Activated T-cell treated with anti-CD3 and anti-CD28 coated beads for 4 hours (primary cell): ENCODE results near the gene ZBTB24.

Experiments
- DNase-seq: peaks from one replicate; pipeline ENCODE4 v3.0.0-alpha.2; 2020

The ZBTB24 gene

GRCh38 chr6:109449064-109449794 is 33.8 kb downstream of the ZBTB24 start:
- DNase-seq: no peak

GRCh38 chr6:109448615-109449014 is 34.4 kb downstream of the ZBTB24 start:
- no peak for DNase-seq

- DNase-seq: no peak
Observed at GRCh38 chr6:109447878-109448555, 35.0 kb downstream of the ZBTB24 start.

- no peak for DNase-seq
Observed at GRCh38 chr6:109447087-109447486, 35.9 kb downstream of the ZBTB24 start.

GRCh38 chr6:109446541-109446940 is 36.5 kb downstream of the ZBTB24 start:
- no peak for DNase-seq

GRCh38 chr6:109446072-109446471 is 36.9 kb downstream of the ZBTB24 start:
- DNase-seq: no peak

- no peak for DNase-seq
Observed at GRCh38 chr6:109445382-109445781, 37.6 kb downstream of the ZBTB24 start.

- DNase-seq: no peak
Observed at GRCh38 chr6:109443425-109443950, 39.5 kb downstream of the ZBTB24 start.

GRCh38 chr6:109442393-109442924 is 40.6 kb downstream of the ZBTB24 start:
- no peak for DNase-seq

GRCh38 chr6:109441069-109441816 is 41.8 kb downstream of the ZBTB24 start:
- peak; percentile 31 for DNase-seq

- DNase-seq: peak; percentile 71
Observed at GRCh38 chr6:109440331-109441068, 42.5 kb downstream of the ZBTB24 start, which contains the start of the genes PPIL6 and SMPD2. Gene PPIL6 (minus strand): TSS chr6:109440628. CDS start chr6:109440590, 38 bp downstream. Gene SMPD2 (plus strand): TSS chr6:109440724. CDS start chr6:109441122, 398 bp downstream.

- no peak for DNase-seq
Observed at GRCh38 chr6:109436041-109436440, 47.0 kb downstream of the ZBTB24 start.

GRCh38 chr6:109434456-109434855 is 48.6 kb downstream of the ZBTB24 start:
- no peak for DNase-seq

GRCh38 chr6:109429496-109429895 is 53.5 kb downstream of the ZBTB24 start:
- no peak for DNase-seq

- no peak for DNase-seq
Observed at GRCh38 chr6:109428889-109429477, 54.0 kb downstream of the ZBTB24 start.

- DNase-seq: no peak
Observed at GRCh38 chr6:109424946-109425345, 58.1 kb downstream of the ZBTB24 start.

GRCh38 chr6:109421184-109421583 is 61.8 kb downstream of the ZBTB24 start:
- no peak for DNase-seq

GRCh38 chr6:109420751-109421150 is 62.3 kb downstream of the ZBTB24 start:
- no peak for DNase-seq

GRCh38 chr6:109417646-109418045 is 65.4 kb downstream of the ZBTB24 start:
- DNase-seq: no peak
